DND-41 (cell line): ENCODE data around the gene PRTFDC1.
A peak's percentile ranks its signal among the peaks of the same experiment; 100 is the strongest.

Experiments
- ATAC-seq: fragments of 200-7000 bp; cut with Tn5 transposase; 3 replicates; pipeline ENCODE4 v1.9.1; 2021; ENCODE audit warnings: low read depth; ENCODE audit not compliant: insufficient read depth
- DNase-seq: peaks from one replicate; pipeline ENCODE4 v3.0.0-alpha.2; 2020
- H2AFZ ChIP-seq: 2 replicates; pipeline ENCODE4 v1.6.0; 2012; ENCODE audit warnings: low read depth, low read length
- H3K27ac ChIP-seq: 2 replicates; pipeline ENCODE4 v1.5.1; 2012; ENCODE audit warnings: low read length, inconsistent platforms
- H3K27me3 ChIP-seq: fragments of 200-600 bp; sonication (generic); 2 replicates; pipeline ENCODE4 v1.6.0; 2012; ENCODE audit warnings: low read length, mild to moderate bottlenecking, inconsistent platforms; ENCODE audit not compliant: insufficient read depth, poor library complexity
- H3K36me3 ChIP-seq: 2 replicates; pipeline ENCODE4 v1.5.1; 2012; ENCODE audit warnings: low read length, inconsistent platforms; ENCODE audit not compliant: insufficient read depth
- H3K4me1 ChIP-seq: 2 replicates; pipeline ENCODE4 v1.5.1; 2012; ENCODE audit warnings: mild to moderate bottlenecking, low read length; ENCODE audit not compliant: insufficient read depth
- H3K4me2 ChIP-seq: 2 replicates; pipeline ENCODE4 v1.6.0; 2012; ENCODE audit warnings: mild to moderate bottlenecking, moderate library complexity, low read length, inconsistent platforms; ENCODE audit not compliant: insufficient read depth
- H3K4me3 ChIP-seq, 2 experiments: fragments of 200-600 bp in 1 of 2; shearing (Covaris generic) in 1 of 2; 2 replicates each; pipeline ENCODE4 v1.5.1; 2012 to 2016; ENCODE audit warnings: inconsistent platforms in 2 of 2, low read length in 2 of 2, mild to moderate bottlenecking in 2 of 2, low read depth in 1 of 2, moderate library complexity in 1 of 2
- H3K79me2 ChIP-seq: 2 replicates; pipeline ENCODE4 v1.6.0; 2012; ENCODE audit warnings: low read length, inconsistent platforms; ENCODE audit not compliant: insufficient read depth
- H3K9ac ChIP-seq: 2 replicates; pipeline ENCODE4 v1.6.0; 2012; ENCODE audit warnings: low read depth, mild to moderate bottlenecking, inconsistent platforms, low read length, moderate library complexity
- H3K9me3 ChIP-seq: 2 replicates; pipeline ENCODE4 v1.5.1; 2012; ENCODE audit warnings: low read length, moderate library complexity, mild to moderate bottlenecking, inconsistent platforms; ENCODE audit not compliant: insufficient read depth, severe bottlenecking
- H4K20me1 ChIP-seq: 2 replicates; pipeline ENCODE4 v1.6.0; 2012; ENCODE audit warnings: low read length; ENCODE audit not compliant: insufficient read depth
- CTCF ChIP-seq: IDR thresholded peaks from 2 replicates; pipeline ENCODE4 v1.5.1; 2012; ENCODE audit warnings: borderline replicate concordance, low read length, moderate library complexity, mild to moderate bottlenecking; ENCODE audit not compliant: poor library complexity, severe bottlenecking; ENCODE audit errors: extremely low read depth
- EZH2 ChIP-seq: IDR thresholded peaks from 3 replicates; pipeline ENCODE4 v1.6.1; 2012; ENCODE audit warnings: borderline replicate concordance, low read depth, mild to moderate bottlenecking, moderate library complexity, low read length, inconsistent platforms; ENCODE audit not compliant: severe bottlenecking

Gene PRTFDC1

GRCh38 chr10:24929904-24930303 is 22.5 kb downstream of the PRTFDC1 start:
- Histone ChIP-seq H4K20me1 (peaks cover 4% of the 10 kb centered on the region; the same call in 1 of the 2 replicates), H3K9ac (no peak overlapping the region), H3K4me2 (no peak overlapping the region), H2AFZ (no peak overlapping the region), H3K9me3 (no peaks in the 10 kb centered on the region), H3K4me3 (no peak overlapping the region), H3K36me3 (no peaks in the 10 kb centered on the region), H3K27me3 (no peaks in the 10 kb centered on the region), H3K79me2 (no peaks in the 10 kb centered on the region), H3K27ac (no peak overlapping the region), H3K4me1 (peaks cover 21% of the 10 kb centered on the region)
- TF ChIP-seq CTCF: no peak
- TF ChIP-seq EZH2: no peak
- ATAC-seq (no peak), DNase-seq (no peak)

- Histone ChIP-seq H3K4me3 (no peak overlapping the region), H2AFZ (no peak overlapping the region), H3K9me3 (no peaks in the 10 kb centered on the region), H3K9ac (no peak overlapping the region), H3K4me1 (peaks cover 21% of the 10 kb centered on the region), H3K36me3 (no peaks in the 10 kb centered on the region), H3K27ac (no peak overlapping the region), H3K79me2 (no peaks in the 10 kb centered on the region), H4K20me1 (peaks cover 4% of the 10 kb centered on the region; the same call in 1 of the 2 replicates), H3K4me2 (peak overlapping the region; percentile 13; the same call in 1 of the 2 replicates), H3K27me3 (no peaks in the 10 kb centered on the region)
- TF ChIP-seq EZH2 (no peak), CTCF (no peak)
- ATAC-seq: peak; percentile 99
- DNase-seq: peak; percentile 67
Measured at GRCh38 chr10:24929056-24929544, 23.3 kb downstream of the PRTFDC1 start.

GRCh38 chr10:24928163-24928562 is 24.2 kb downstream of the PRTFDC1 start:
- no peak for ATAC-seq
- Histone ChIP-seq H4K20me1 (peaks cover 4% of the 10 kb centered on the region; the same call in 1 of the 2 replicates), H3K36me3 (no peaks in the 10 kb centered on the region), H3K4me2 (no peak overlapping the region), H2AFZ (no peak overlapping the region), H3K27me3 (no peaks in the 10 kb centered on the region), H3K9me3 (no peaks in the 10 kb centered on the region), H3K79me2 (no peaks in the 10 kb centered on the region), H3K4me1 (peaks cover 21% of the 10 kb centered on the region), H3K4me3 (no peak overlapping the region), H3K27ac (no peak overlapping the region), H3K9ac (no peak overlapping the region)
- DNase-seq: no peak
- no peak for TF ChIP-seq CTCF
- no peak for TF ChIP-seq EZH2
